H1 (cell line): Measurements from ENCODE around the gene PNPLA8. TPM values are rescaled to one million over a fixed set of nuclear protein-coding genes. Genes with fewer than 3 reads are reported as not detected.

Source experiments
- CTCF ChIA-PET: fragments of 300-600 bp; sonication (Branson Sonifier 250); formaldehyde crosslinking; loops from one replicate; lab custom pipeline; 2021; ENCODE audit not compliant: partially characterized antibody; lab: Charles Lee
- POLR2A ChIA-PET: fragments of 300-600 bp; sonication (Branson Sonifier 250); formaldehyde crosslinking; loops from one replicate; lab custom pipeline; 2021; ENCODE audit warnings: inconsistent platforms; ENCODE audit not compliant: partially characterized antibody; lab: Charles Lee
- DNase-seq, 2 experiments: peaks; one replicate each; pipeline versions ENCODE4 v3.0.0 to v3.0.0-alpha.2; 2010 to 2022; ENCODE audit warnings: low spot score in 2 of 2, low read depth in 1 of 2, mixed read lengths in 1 of 2
- FAIRE-seq: peaks from 2 replicates; lab custom pipeline; 2011; peaks lifted over from hg19 to GRCh38; lab: Jason Lieb, UNC
- H2AFZ ChIP-seq: 2 replicates; pipeline ENCODE4 v1.8.1; 2012; ENCODE audit warnings: low read length, inconsistent platforms
- H2AK5ac ChIP-seq: 2 replicates; pipeline ENCODE4 v1.6.1; 2013; ENCODE audit warnings: low read depth, low read length
- H2BK120ac ChIP-seq: replicated peaks from 2 replicates; pipeline ENCODE3; 2013; ENCODE audit warnings: low read depth, low read length, inconsistent platforms
- H2BK12ac ChIP-seq: 2 replicates; pipeline ENCODE4 v1.6.1; 2013; ENCODE audit warnings: low read depth, low read length
- H2BK15ac ChIP-seq: 2 replicates; pipeline ENCODE4 v1.6.1; 2013; ENCODE audit warnings: low read length
- H2BK20ac ChIP-seq: 2 replicates; pipeline ENCODE4 v1.6.1; 2013; ENCODE audit warnings: low read length
- H2BK5ac ChIP-seq: 2 replicates; pipeline ENCODE4 v1.6.1; 2013; ENCODE audit warnings: low read depth, low read length
- H3K14ac ChIP-seq: 2 replicates; pipeline ENCODE4 v1.6.1; 2013; ENCODE audit warnings: inconsistent platforms; ENCODE audit not compliant: insufficient read length
- H3K18ac ChIP-seq: 2 replicates; pipeline ENCODE4 v1.6.1; 2013; ENCODE audit warnings: low read length; ENCODE audit errors: extremely low read depth
- H3K23ac ChIP-seq: 2 replicates; pipeline ENCODE4 v1.6.1; 2013; ENCODE audit warnings: inconsistent platforms; ENCODE audit not compliant: insufficient read length
- H3K23me2 ChIP-seq: 2 replicates; pipeline ENCODE4 v1.6.1; 2013; ENCODE audit warnings: low read depth, low read length
- H3K27ac ChIP-seq: 2 replicates; pipeline ENCODE4 v1.6.1; 2011; ENCODE audit warnings: low read depth, low read length, inconsistent platforms
- H3K27me3 ChIP-seq, 4 experiments: replicated peaks in 1 of 4; 1 replicate in 1 of 4; 2 replicates in 3 of 4; pipeline versions ENCODE4 v1.6.1 to v1.8.1; 2011 to 2013; ENCODE audit warnings: low read length in 3 of 4, mild to moderate bottlenecking in 3 of 4, inconsistent platforms in 2 of 4, mixed read lengths in 2 of 4, moderate library complexity in 1 of 4; ENCODE audit not compliant: control insufficient read depth in 3 of 4, insufficient read depth in 3 of 4; ENCODE audit errors: extremely low read depth in 1 of 4
- H3K36me3 ChIP-seq, 4 experiments: 2 replicates each; pipeline versions ENCODE4 v1.6.1 to v1.8.1; 2011 to 2013; ENCODE audit warnings: mild to moderate bottlenecking in 4 of 4, low read length in 3 of 4, moderate library complexity in 2 of 4, control low read depth in 1 of 4, inconsistent platforms in 1 of 4; ENCODE audit not compliant: insufficient read depth in 4 of 4, control insufficient read depth in 2 of 4
- H3K4ac ChIP-seq: replicated peaks from 2 replicates; pipeline ENCODE3; 2013; ENCODE audit warnings: low read length, low read depth, mixed read lengths, inconsistent platforms; ENCODE audit not compliant: insufficient read length
- H3K4me1 ChIP-seq, 4 experiments: replicated peaks in 1 of 4; 1 replicate in 1 of 4; 2 replicates in 3 of 4; pipeline versions ENCODE4 v1.6.1 to v1.8.1; 2011 to 2013; ENCODE audit warnings: low read length in 3 of 4, inconsistent platforms in 2 of 4, mixed read lengths in 1 of 4; ENCODE audit not compliant: insufficient read depth in 4 of 4, control insufficient read depth in 3 of 4
- H3K4me2 ChIP-seq, 2 experiments: 2 replicates each; pipeline versions ENCODE4 v1.6.1 to v1.8.1; 2011 to 2013; ENCODE audit warnings: low read depth in 2 of 2, low read length in 2 of 2, control low read depth in 1 of 2, inconsistent platforms in 1 of 2, mild to moderate bottlenecking in 1 of 2; ENCODE audit not compliant: insufficient read depth in 1 of 2
- H3K4me3 ChIP-seq, 4 experiments: fragments of 200-600, 300-600 bp in 1 of 4; sonication (generic), shearing (Covaris generic), sonication (Bioruptor Twin) in 1 of 4; 2 replicates each; pipeline versions ENCODE4 v1.5.1 to v1.8.1; 2011 to 2016; ENCODE audit warnings: low read length in 4 of 4, low read depth in 3 of 4, control low read depth in 2 of 4, inconsistent platforms in 2 of 4, mild to moderate bottlenecking in 2 of 4, mixed read lengths in 1 of 4, moderate library complexity in 1 of 4; ENCODE audit not compliant: insufficient read depth in 2 of 4; ENCODE audit errors: extremely low read depth in 1 of 4
- H3K56ac ChIP-seq: replicated peaks from 2 replicates; pipeline ENCODE3; 2013; ENCODE audit warnings: low read depth, mild to moderate bottlenecking, mixed read lengths, low read length, inconsistent platforms; ENCODE audit not compliant: insufficient read length
- H3K79me1 ChIP-seq: 2 replicates; pipeline ENCODE4 v1.6.1; 2013; ENCODE audit warnings: low read depth, low read length, control low read depth
- H3K79me2 ChIP-seq, 2 experiments: 2 replicates each; pipeline versions ENCODE4 v1.6.1 to v1.8.1; 2012 to 2013; ENCODE audit warnings: low read length in 2 of 2, mild to moderate bottlenecking in 2 of 2, inconsistent platforms in 1 of 2; ENCODE audit not compliant: insufficient read depth in 2 of 2, control insufficient read depth in 1 of 2
- H3K9ac ChIP-seq, 4 experiments: replicated peaks in 1 of 4; 1 replicate in 1 of 4; 2 replicates in 3 of 4; pipeline versions ENCODE4 v1.6.1 to v1.8.1; 2011 to 2013; ENCODE audit warnings: low read depth in 3 of 4, low read length in 3 of 4, control low read depth in 2 of 4, mild to moderate bottlenecking in 2 of 4, moderate library complexity in 2 of 4, inconsistent platforms in 1 of 4; ENCODE audit errors: extremely low read depth in 1 of 4
- H3K9me3 ChIP-seq, 2 experiments: 2 replicates each; pipeline versions ENCODE4 v1.6.1 to v1.8.1; 2012 to 2013; ENCODE audit warnings: mild to moderate bottlenecking in 2 of 2, moderate library complexity in 2 of 2, control low read depth in 1 of 2, inconsistent platforms in 1 of 2, low read depth in 1 of 2, low read length in 1 of 2, mixed read lengths in 1 of 2; ENCODE audit not compliant: insufficient read depth in 2 of 2
- H4K20me1 ChIP-seq, 2 experiments: replicated peaks in 1 of 2; 2 replicates each; pipeline versions ENCODE3 to v1.8.1; 2011 to 2013; ENCODE audit warnings: inconsistent platforms in 2 of 2, low read length in 2 of 2, mild to moderate bottlenecking in 1 of 2; ENCODE audit not compliant: insufficient read depth in 2 of 2, control insufficient read depth in 1 of 2
- H4K5ac ChIP-seq: 2 replicates; pipeline ENCODE4 v1.6.1; 2013; ENCODE audit warnings: low read length, low read depth, mixed read lengths, inconsistent platforms; ENCODE audit not compliant: insufficient read length
- H4K8ac ChIP-seq: 2 replicates; pipeline ENCODE4 v1.8.0; 2013; ENCODE audit warnings: mild to moderate bottlenecking, moderate library complexity, low read length, inconsistent platforms; ENCODE audit not compliant: insufficient read depth; ENCODE audit errors: extremely low read depth
- H4K91ac ChIP-seq: replicated peaks from 2 replicates; pipeline ENCODE3; 2013; ENCODE audit warnings: low read length, mixed read lengths, inconsistent platforms; ENCODE audit not compliant: insufficient read length
- BRCA1 ChIP-seq: IDR thresholded peaks from 2 replicates; pipeline ENCODE4 v1.6.1; 2012; ENCODE audit warnings: low read depth, low read length, improper control_type of control experiment
- CEBPB ChIP-seq: IDR thresholded peaks from 2 replicates; pipeline ENCODE4 v1.6.1; 2012; ENCODE audit warnings: low read depth, low read length
- CHD1 ChIP-seq: IDR thresholded peaks from 2 replicates; pipeline ENCODE4 v1.6.1; 2012; ENCODE audit warnings: low read depth, low read length, improper control_type of control experiment
- CREB1 ChIP-seq: IDR thresholded peaks from 2 replicates; pipeline ENCODE4 v1.6.1; 2012; ENCODE audit warnings: inconsistent platforms
- HDAC2 ChIP-seq, 2 experiments: fragments of 300-600 bp in 1 of 2; sonication (generic) in 1 of 2; IDR thresholded peaks; 2 replicates each; pipeline ENCODE4 v1.6.1; 2011 to 2012; ENCODE audit warnings: low read depth in 2 of 2, low read length in 2 of 2, mild to moderate bottlenecking in 2 of 2, moderate library complexity in 2 of 2, borderline replicate concordance in 1 of 2, inconsistent platforms in 1 of 2
- RNF2 ChIP-seq: fragments of 200-900, 300-1000 bp; sonication (generic); IDR thresholded peaks from 2 replicates; pipeline ENCODE4 v1.7.1; 2016; ENCODE audit warnings: borderline replicate concordance, low read depth, mild to moderate bottlenecking, antibody characterized with exemption, low read length; ENCODE audit not compliant: poor library complexity, severe bottlenecking; ENCODE audit errors: missing control alignments
- RXRA ChIP-seq: IDR thresholded peaks from 2 replicates; pipeline ENCODE4 v1.6.1; 2011; ENCODE audit warnings: low read depth, mild to moderate bottlenecking, low read length, moderate library complexity; ENCODE audit not compliant: insufficient read depth
- SP1 ChIP-seq: IDR thresholded peaks from 2 replicates; pipeline ENCODE4 v1.6.1; 2011; ENCODE audit warnings: low read depth, low read length
- TCF12 ChIP-seq: IDR thresholded peaks from 2 replicates; pipeline ENCODE4 v1.6.1; 2011; ENCODE audit warnings: low read depth, mild to moderate bottlenecking, low read length
- ZNF274 ChIP-seq: IDR thresholded peaks from 2 replicates; pipeline ENCODE4 v1.7.0; 2012; ENCODE audit warnings: low read length, borderline replicate concordance; ENCODE audit errors: extremely low read depth
- WGBS, 2 experiments: shearing (Covaris generic) in 1 of 2; methylation state at CpG; one replicate each; pipeline versions ENCODE4 v1.1.6 to v1.1.7; 2013 to 2015; ENCODE audit warnings: low lambda C conversion rate in 2 of 2, mixed read lengths in 2 of 2, inconsistent platforms in 1 of 2, low coverage in 1 of 2, missing lambda C conversion rate in 1 of 2; ENCODE audit not compliant: insufficient replicate concordance in 2 of 2, insufficient coverage in 1 of 2, insufficient read length in 1 of 2; ENCODE audit errors: extremely low coverage in 1 of 2, missing lambda C conversion rate in 1 of 2; 5-methylcytosine and 5-hydroxymethylcytosine counted together
- polyA plus RNA-seq, 7 experiments: library from polyadenylated mRNA; depleted of rRNA in 3 of 7; stranded (reverse) in 5 of 7; unstranded in 2 of 7; fragments of >200 nt in 5 of 7; fragments of 200-250 nt in 2 of 7; gene quantifications; 1 replicate in 5 of 7; 2 replicates in 1 of 7; 4 replicates in 1 of 7; pipeline versions ENCODE4 v1.2.1 to v1.2.3, GENCODE V29; 2011 to 2013; ENCODE audit warnings: missing spikeins in 2 of 7, mixed read lengths in 2 of 7
- total RNA-seq: library from RNA; stranded (reverse); fragmentation: NEBNext Ultra II Directional; extraction: Animal tissue kit (Norgen Biotek cat#: 25700); gene quantifications from 2 replicates; pipeline ENCODE4 v1.2.1, GENCODE V29; 2021
- TF ChIP-seq, protein P1 (sequence below): IDR thresholded peaks from 2 replicates; pipeline ENCODE4 v1.6.1; 2011; ENCODE audit warnings: low read depth, mild to moderate bottlenecking, low read length; ENCODE audit not compliant: insufficient read depth

The PNPLA8 gene
- total and polyA plus RNA-seq, 2 of the 8 experiments (the other 6 are each of a cell fraction or from before 2014, with no cell fraction given), result 3.8 to 11.2 TPM

DNA sequence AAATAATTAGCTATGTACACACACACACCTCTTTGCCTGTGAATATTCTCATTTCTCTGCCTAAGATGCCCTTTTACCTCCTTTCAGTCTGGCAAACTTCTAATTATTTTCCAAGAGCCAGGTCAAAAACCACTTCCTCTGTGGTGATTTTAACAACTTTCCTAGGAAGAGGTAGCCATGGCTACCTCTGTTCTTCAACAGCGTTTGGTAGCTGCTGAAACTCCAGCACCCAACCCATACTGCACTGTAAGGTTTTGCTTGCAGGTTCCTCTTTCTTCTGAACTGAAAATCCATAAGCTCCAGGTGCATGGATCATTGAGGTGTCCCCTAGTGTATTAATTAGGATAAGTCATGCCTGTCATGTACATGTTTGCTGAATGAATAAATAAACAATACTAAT, 95.3 kb downstream of the PNPLA8 start:
- Histone ChIP-seq H3K9me3 (no peaks in the 10 kb centered on the region), H2BK20ac (no peak overlapping the region), H4K91ac (no peak overlapping the region), H3K4me1 (no peaks in the 10 kb centered on the region), H2AK5ac (no peak overlapping the region), H3K4me2 (no peak overlapping the region), H3K36me3 (no peaks in the 10 kb centered on the region), H2AFZ (no peak overlapping the region), H2BK15ac (no peak overlapping the region), H3K9ac (no peak overlapping the region), H2BK12ac (no peak overlapping the region), H3K4ac (no peak overlapping the region), H2BK5ac (no peak overlapping the region), H3K23ac (no peak overlapping the region), H4K8ac (no peak overlapping the region), H3K18ac (no peak overlapping the region), H2BK120ac (no peak overlapping the region), H3K23me2 (no peaks in the 10 kb centered on the region; the same call in 1 of the 2 replicates), H3K79me2 (no peaks in the 10 kb centered on the region), H4K5ac (no peak overlapping the region), H3K79me1 (no peaks in the 10 kb centered on the region), H3K27ac (no peak overlapping the region), H3K56ac (no peak overlapping the region), H3K4me3 (no peak overlapping the region), H4K20me1 (no peaks in the 10 kb centered on the region), H3K27me3 (no peaks in the 10 kb centered on the region), H3K14ac (no peak overlapping the region)
- WGBS, 2 experiments, result 82% methylated on average over 1 of the region's 1 CpG; no CpG with 5 or more reads in 1 of the 2 experiments
- no peak for DNase-seq
- no peak for FAIRE-seq
- CTCF ChIA-PET, result interaction anchor here (0.6 to 1.9 kb wide), 3 partner anchors 18 to 22 kb away, joined by 3 to 11 read pairs (median 5); no protein-coding TSS in a partner anchor
- POLR2A ChIA-PET, result interaction anchor here (0.8 kb wide), 1 partner anchor 25 kb away, joined by 4 read pairs; the partner anchor contains the start of gene NRCAM
- TF ChIP-seq CHD1 (no peak), RXRA (no peak), CREB1 (no peak), ZNF274 (no peak), BRCA1 (no peak), SP1 (no peak), HDAC2 (IDR thresholded peaks at IDR 0.05; ENCODE audit: borderline replicate concordance in 1 of 2, low read depth in 2 of 2, low read length in 2 of 2) (no peak), RNF2 (no peak), CEBPB (no peak), TCF12 (no peak)
- TF ChIP-seq, protein P1, sequence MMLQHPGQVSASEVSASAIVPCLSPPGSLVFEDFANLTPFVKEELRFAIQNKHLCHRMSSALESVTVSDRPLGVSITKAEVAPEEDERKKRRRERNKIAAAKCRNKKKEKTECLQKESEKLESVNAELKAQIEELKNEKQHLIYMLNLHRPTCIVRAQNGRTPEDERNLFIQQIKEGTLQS, result no peak
